ENCODE results near the gene EPS8. TPM values are rescaled to one million over a fixed set of nuclear protein-coding genes. Genes with fewer than 3 reads are reported as not detected.

The EPS8 gene
- total RNA-seq, 2 experiments from 2014 or later: 1.4 to 2.1 TPM

DNA sequence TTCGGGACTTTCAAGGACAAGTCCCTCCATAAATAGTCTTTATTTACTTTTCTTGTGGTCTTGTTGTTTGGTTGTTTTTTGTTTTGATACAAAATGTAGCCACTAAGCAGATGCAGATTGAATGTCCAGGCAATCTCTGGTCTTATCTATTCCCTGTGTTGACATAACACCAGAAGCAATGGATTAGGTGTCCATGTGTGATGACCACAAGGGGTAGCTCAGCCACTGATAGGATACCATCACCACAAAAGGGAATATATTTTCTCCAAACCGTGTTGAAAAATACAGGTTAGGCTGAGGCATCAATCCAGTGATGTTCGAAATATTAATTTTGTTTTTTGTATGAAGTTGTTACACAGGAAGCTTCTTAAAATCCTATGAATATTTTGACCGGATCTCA lies 196.3 kb downstream of the EPS8 start:
- DNase-seq: no peak
- H3K27ac Mint-ChIP-seq: no peak overlapping the region
- H3K9me3 Mint-ChIP-seq (ENCODE audit: low read depth): no peaks in the 10 kb centered on the region
- no peak for ATAC-seq
- H3K36me3 Mint-ChIP-seq: no peaks in the 10 kb centered on the region
- H3K4me3 Mint-ChIP-seq: no peak overlapping the region
- CTCF ChIA-PET: interaction anchor here (0.9 to 1.8 kb wide), 4 partner anchors 8 to 263 kb away, joined by 3 to 5 read pairs (median 4); partner anchors contain the start of gene EPS8
- peaks cover 23% of the 10 kb centered on the region for H3K27me3 Mint-ChIP-seq
- H3K4me1 Mint-ChIP-seq: peaks cover 11% of the 10 kb centered on the region

DNA sequence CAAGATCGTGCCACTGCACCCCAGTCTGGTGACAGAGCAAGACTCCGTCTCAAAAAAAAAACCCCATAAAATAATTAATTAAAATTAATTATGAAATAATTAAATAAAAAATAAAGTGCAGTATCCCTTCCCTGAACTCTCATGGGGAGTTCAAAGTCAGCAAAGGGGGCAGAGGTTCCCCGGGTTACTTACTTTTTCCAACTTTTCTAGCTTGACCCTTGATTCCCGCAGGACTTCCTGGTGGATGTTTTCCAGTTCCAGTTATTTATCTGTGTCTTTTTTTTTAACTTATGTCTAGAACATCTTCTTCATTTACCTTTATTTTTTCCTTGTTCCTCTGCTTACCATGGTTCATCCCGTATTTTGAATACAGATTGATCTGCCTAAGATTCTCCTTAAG lies 197.4 kb downstream of the EPS8 start:
- H3K36me3 Mint-ChIP-seq: no peaks in the 10 kb centered on the region
- H3K4me1 Mint-ChIP-seq: peaks cover 11% of the 10 kb centered on the region
- H3K27me3 Mint-ChIP-seq: peaks cover 29% of the 10 kb centered on the region
- DNase-seq: no peak
- CTCF ChIA-PET: interaction anchor here (1.2 to 14.8 kb wide), 5 partner anchors 17 to 308 kb away, joined by 3 to 312 read pairs (median 12); no protein-coding TSS in a partner anchor
- no peak for ATAC-seq
- no peaks in the 10 kb centered on the region for H3K9me3 Mint-ChIP-seq (ENCODE audit: low read depth)
- H3K27ac Mint-ChIP-seq: no peak overlapping the region
- H3K4me3 Mint-ChIP-seq: no peak overlapping the region

DNA sequence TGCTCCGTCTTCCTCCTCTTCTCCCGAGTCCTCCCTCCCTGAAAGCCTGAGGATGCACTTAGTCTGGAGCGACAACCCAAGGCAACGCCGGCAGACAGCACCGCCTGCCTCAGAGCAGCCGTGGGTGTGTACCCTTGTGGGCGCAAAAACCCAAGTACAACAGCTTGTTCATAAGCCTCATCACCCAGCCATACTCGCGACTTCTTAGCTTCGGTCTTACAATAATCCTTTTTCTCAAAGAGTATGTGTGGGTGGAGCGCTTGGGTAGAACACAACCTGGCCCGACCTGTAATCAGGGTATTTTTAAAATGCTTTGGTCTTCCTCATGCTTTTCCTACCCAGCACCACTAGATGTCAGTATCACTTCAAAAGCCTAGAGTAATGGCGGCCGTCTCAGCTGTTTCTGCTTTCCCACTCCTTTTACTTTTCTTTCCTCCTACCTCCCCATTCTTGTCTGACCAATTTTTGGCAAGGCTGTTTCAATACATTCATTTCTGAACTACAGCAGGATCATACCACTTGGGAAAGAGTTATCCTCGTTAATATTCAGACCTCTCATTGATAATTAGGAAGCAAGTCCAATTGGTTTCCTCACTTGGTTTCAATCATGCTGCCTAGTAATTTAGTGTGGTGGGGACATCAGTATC lies 198.9 kb downstream of the EPS8 start:
- CTCF ChIA-PET: interaction anchor here (0.6 to 14.8 kb wide), 26 partner anchors 12 to 321 kb away, joined by 3 to 312 read pairs (median 4); partner anchors contain the start of gene DERA
- peak overlapping the region; percentile 54 for H3K4me3 Mint-ChIP-seq
- H3K9me3 Mint-ChIP-seq (ENCODE audit: low read depth): no peaks in the 10 kb centered on the region
- no peaks in the 10 kb centered on the region for H3K36me3 Mint-ChIP-seq
- peaks cover 39% of the 10 kb centered on the region for H3K27me3 Mint-ChIP-seq
- DNase-seq: peak; percentile 60
- ATAC-seq: peak; percentile 92
- H3K27ac Mint-ChIP-seq: peak overlapping the region; percentile 5
- H3K4me1 Mint-ChIP-seq: peaks cover 11% of the 10 kb centered on the region

DNA sequence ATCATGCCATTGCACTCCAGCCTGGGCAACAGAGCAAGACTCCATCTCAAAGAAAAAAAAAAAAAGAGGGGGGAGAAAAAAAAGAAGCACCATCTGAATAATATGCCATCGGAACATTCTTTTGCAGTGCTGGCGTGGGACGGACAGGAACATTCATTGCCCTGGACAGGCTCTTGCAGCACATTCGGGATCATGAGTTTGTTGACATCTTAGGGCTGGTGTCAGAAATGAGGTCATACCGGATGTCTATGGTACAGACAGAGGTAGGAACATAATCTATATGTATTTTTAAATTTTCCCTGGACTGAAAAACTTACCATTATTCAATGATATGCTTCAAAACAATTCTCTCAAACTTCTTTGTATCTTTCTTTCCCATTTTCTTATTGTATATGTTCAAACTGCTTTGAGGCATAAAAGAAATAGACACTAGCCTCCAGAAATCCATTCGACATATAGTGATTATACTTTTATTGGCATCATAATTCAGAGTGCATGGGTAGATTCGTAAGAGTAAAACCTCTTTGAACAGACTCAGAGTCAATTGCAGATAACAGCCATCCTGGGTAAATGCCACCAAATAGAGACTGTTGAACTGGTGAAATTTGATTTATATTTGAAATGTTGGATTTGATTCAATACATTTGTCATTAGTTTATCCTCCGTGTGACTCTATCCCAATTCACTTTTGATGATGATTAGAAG lies 199.7 kb downstream of the EPS8 start:
- peak overlapping the region; percentile 54 for H3K4me3 Mint-ChIP-seq
- CTCF ChIA-PET: interaction anchor here (0.7 to 14.8 kb wide), 24 partner anchors 13 to 321 kb away, joined by 3 to 312 read pairs (median 4); partner anchors contain the start of gene DERA
- no peak for ATAC-seq
- H3K9me3 Mint-ChIP-seq (ENCODE audit: low read depth): no peaks in the 10 kb centered on the region
- peaks cover 11% of the 10 kb centered on the region for H3K4me1 Mint-ChIP-seq
- no peak for DNase-seq
- no peaks in the 10 kb centered on the region for H3K36me3 Mint-ChIP-seq
- no peak overlapping the region for H3K27ac Mint-ChIP-seq
- H3K27me3 Mint-ChIP-seq: peaks cover 43% of the 10 kb centered on the region

DNA sequence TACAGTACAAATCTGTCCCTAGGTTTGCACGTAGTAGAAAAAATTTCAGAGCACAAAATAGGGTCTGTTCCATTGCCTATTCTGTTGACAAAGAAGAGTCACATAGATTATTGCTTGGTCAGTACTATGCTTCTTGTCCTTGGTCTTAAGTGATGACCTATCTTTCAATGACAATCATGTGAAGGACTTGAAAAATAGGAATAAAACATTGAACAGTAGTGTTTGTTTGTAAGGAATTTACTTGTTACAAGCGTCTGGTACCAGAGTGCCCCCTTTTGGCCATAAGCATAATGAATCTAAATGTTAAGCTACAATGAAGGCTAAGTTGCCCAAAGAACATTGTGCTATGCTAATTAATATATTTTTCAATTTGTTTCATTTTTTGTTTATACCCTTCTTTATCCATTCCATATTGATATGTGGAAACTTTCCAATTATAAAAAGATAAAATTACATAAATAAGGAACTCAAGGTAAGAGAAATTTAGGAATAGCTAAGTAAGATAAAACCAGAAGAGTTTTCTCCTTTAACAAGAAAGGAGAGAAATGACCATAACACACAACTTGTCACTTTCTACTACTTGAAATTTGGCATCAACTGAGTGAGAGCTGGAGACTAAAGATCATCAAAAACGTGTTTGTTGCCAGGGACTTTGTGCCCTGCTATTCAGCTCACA lies 204.7 kb downstream of the EPS8 start:
- Mint-ChIP-seq H3K4me1 (peaks cover 9% of the 10 kb centered on the region), H3K27ac (no peak overlapping the region), H3K27me3 (peaks cover 32% of the 10 kb centered on the region), H3K9me3 (ENCODE audit: low read depth) (no peaks in the 10 kb centered on the region), H3K36me3 (no peaks in the 10 kb centered on the region), H3K4me3 (no peak overlapping the region)
- DNase-seq (no peak), ATAC-seq (peak; percentile 53)
- CTCF ChIA-PET: interaction anchor here (0.6 to 14.8 kb wide), 31 partner anchors 9 to 363 kb away, joined by 3 to 312 read pairs (median 4); partner anchors contain the start of genes EPS8 and RERG

DNA sequence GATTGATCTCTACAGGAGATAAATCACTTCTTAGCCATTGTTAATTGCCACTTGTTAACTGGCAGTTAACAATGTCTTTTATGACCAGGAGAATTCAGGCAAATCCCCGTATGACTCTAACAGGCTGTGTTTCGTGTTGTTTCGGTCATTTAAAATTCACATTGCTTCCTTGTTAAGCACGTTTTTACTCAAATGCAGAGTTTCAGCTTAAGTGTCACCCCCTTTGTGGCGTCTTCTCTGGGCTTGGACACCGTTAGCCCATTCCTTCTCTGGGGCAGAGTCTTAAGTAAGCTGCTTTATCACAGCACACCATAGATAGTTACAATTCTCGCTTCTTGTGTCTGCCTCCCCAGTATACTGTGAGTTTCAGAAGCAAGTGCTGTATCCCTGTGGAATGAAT lies 205.4 kb downstream of the EPS8 start:
- DNase-seq: no peak
- H3K9me3 Mint-ChIP-seq (ENCODE audit: low read depth): no peaks in the 10 kb centered on the region
- H3K27me3 Mint-ChIP-seq: peaks cover 30% of the 10 kb centered on the region
- no peak for ATAC-seq
- H3K27ac Mint-ChIP-seq: no peak overlapping the region
- no peaks in the 10 kb centered on the region for H3K36me3 Mint-ChIP-seq
- CTCF ChIA-PET: interaction anchor here (0.6 to 14.8 kb wide), 14 partner anchors 11 to 314 kb away, joined by 3 to 312 read pairs (median 8); partner anchors contain the start of gene EPS8
- peaks cover 9% of the 10 kb centered on the region for H3K4me1 Mint-ChIP-seq
- no peak overlapping the region for H3K4me3 Mint-ChIP-seq

DNA sequence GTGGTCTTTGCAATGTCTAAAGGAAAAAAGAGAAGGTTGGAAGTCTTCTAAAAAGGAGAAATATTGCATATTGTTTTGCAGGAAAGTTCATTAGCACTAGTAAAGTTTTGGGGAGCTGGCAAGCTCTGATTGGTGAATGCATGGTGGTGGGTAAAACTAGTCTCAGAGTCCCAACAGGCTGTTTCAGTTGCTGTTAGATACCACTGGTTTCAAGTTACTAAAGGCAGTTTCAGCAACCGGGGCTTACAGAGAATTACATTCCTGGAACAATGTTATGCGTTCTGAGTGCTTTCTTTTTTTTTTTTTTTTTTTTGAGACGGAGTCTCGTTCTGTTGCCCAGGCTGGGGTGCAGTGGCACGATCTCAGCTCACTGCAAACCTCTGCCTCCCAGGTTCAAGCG lies 208.2 kb downstream of the EPS8 start:
- Mint-ChIP-seq H3K4me3 (no peak overlapping the region), H3K27ac (no peak overlapping the region), H3K27me3 (peaks cover 17% of the 10 kb centered on the region), H3K4me1 (peaks cover 9% of the 10 kb centered on the region), H3K9me3 (ENCODE audit: low read depth) (no peaks in the 10 kb centered on the region), H3K36me3 (no peaks in the 10 kb centered on the region)
- no peak for DNase-seq
- no peak for ATAC-seq
- CTCF ChIA-PET: interaction anchor here (1.0 to 14.8 kb wide), 2 partner anchors 49 to 58 kb away, joined by 3 to 312 read pairs; no protein-coding TSS in a partner anchor

DNA sequence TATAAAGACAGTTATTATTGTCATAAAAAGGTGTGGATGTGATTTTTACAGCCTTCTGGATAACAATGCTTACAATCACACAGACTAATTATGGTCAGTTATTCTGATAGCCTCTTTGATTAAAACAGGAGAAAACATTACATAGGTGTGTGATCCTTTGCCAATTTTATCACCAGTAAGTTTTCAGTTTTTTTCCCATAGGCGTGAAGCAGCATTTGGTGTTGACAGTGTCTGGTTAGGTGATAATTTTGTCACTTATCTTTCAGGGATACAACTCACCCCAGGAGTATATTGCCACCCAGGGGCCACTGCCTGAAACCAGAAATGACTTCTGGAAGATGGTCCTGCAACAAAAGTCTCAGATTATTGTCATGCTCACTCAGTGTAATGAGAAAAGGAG lies 208.8 kb downstream of the EPS8 start:
- DNase-seq: peak; percentile 53
- ATAC-seq: no peak
- Mint-ChIP-seq H3K9me3 (ENCODE audit: low read depth) (no peaks in the 10 kb centered on the region), H3K27me3 (peaks cover 12% of the 10 kb centered on the region), H3K4me3 (no peak overlapping the region), H3K36me3 (peaks cover 2% of the 10 kb centered on the region), H3K27ac (no peak overlapping the region), H3K4me1 (peaks cover 9% of the 10 kb centered on the region)
- CTCF ChIA-PET: interaction anchor here (1.0 to 14.8 kb wide), 2 partner anchors 48 to 57 kb away, joined by 3 to 312 read pairs; no protein-coding TSS in a partner anchor

DNA sequence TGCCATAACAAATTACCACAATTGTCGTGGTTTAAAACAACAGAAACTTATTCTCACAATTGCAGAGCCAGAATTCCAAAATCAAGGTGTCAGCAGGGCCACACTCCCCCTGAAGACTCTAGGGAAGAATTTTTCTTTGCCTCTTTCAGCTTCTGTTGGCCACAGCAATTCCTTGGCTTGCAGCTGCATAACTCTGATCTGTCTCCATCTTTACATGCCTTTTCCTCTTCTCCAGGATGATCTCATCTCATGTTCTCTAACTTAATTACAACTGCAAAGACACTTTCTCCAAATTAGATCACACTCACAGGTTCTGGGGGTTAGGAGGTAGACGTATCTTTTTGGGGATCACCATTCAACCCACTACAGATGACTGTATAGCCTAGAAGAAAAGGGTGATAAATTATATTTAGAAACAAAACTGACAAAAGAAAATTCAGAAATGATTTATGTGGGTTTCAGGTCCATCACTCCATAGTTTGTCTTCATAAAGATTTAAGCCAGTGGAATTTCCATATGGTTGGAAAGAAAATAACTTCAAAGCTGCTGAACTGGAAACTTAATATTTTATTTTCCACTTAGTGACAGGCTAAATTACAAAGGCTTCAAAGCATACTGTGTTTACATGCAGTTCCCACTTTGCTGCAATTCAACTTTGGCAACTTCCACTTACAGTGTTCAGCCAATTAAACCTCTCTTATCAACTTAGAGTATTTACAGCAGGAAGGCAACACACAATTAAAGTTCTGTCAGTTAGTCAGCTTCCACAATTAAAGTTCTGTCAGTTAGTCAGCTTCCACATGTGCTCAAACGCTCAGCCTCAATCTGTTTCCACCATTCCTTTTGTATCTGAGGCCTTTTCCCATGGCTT lies 213.3 kb downstream of the EPS8 start:
- H3K27ac Mint-ChIP-seq: no peak overlapping the region
- ATAC-seq (no peak), DNase-seq (no peak)
- CTCF ChIA-PET: interaction anchor here (1.6 kb wide), 1 partner anchor 43 kb away, joined by 7 read pairs; no protein-coding TSS in a partner anchor
- peaks cover 6% of the 10 kb centered on the region for H3K27me3 Mint-ChIP-seq
- peaks cover 9% of the 10 kb centered on the region for H3K36me3 Mint-ChIP-seq
- H3K4me1 Mint-ChIP-seq: peaks cover 16% of the 10 kb centered on the region
- H3K4me3 Mint-ChIP-seq: no peak overlapping the region
- no peaks in the 10 kb centered on the region for H3K9me3 Mint-ChIP-seq (ENCODE audit: low read depth)

DNA sequence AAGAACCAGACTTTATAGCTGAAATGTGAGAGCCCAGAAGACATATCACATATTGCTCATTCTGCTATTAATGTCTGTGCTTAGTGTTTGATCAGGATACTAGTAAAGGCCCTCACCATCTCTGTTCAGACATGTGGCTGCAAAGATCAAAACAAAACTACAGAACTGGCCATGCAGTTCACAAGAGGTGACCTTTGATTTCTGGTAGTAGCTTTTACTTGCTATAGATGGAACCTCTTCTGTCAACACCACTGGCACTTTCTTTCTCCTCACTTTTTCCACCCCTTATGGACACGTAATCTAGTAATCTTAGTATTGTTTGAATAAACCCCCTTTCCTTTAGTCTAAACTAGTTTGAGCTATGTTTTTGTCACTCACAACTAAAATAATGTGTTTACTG lies 214.8 kb downstream of the EPS8 start:
- Mint-ChIP-seq H3K36me3 (peaks cover 9% of the 10 kb centered on the region), H3K27ac (no peak overlapping the region), H3K9me3 (ENCODE audit: low read depth) (no peaks in the 10 kb centered on the region), H3K4me3 (no peak overlapping the region), H3K4me1 (peaks cover 22% of the 10 kb centered on the region), H3K27me3 (peaks cover 3% of the 10 kb centered on the region)
- CTCF ChIA-PET: interaction anchor here (1.3 to 3.1 kb wide), 4 partner anchors 11 to 196 kb away, joined by 3 to 24 read pairs (median 8); no protein-coding TSS in a partner anchor
- ATAC-seq (no peak), DNase-seq (no peak)

Measured in activated CD8-positive, alpha-beta memory T cell treated with anti-CD3 and anti-CD28 coated beads, Interleukin-2, amount 10 ng/mL, durations not matched to agents 7 days and 5 days (primary cell).